Right lobe of liver (tissue), 6 donors: Measurements from ENCODE around the gene IL6ST. TPM values are rescaled to one million over a fixed set of nuclear protein-coding genes. Genes with fewer than 3 reads are reported as not detected.

Experiments
- ATAC-seq, 4 donors: fragments of 200-7000 bp; cut with Tn5 transposase; one replicate each; pipeline ENCODE4 v1.9.1; 2020; ENCODE audit warnings: mild to moderate bottlenecking in 4 of 4, moderate library complexity in 4 of 4
- DNase-seq, 3 donors: peaks; one replicate each; pipeline ENCODE4 v3.0.0-alpha.2; 2020
- H3K27ac ChIP-seq, 3 donors: fragments of 200-600 bp; one replicate each; pipeline ENCODE4 v1.8.0; 2022
- H3K27me3 ChIP-seq, 2 donors: fragments of 200-600 bp; one replicate each; pipeline ENCODE4 v1.8.0; 2022
- H3K36me3 ChIP-seq, 4 donors: fragments of 200-600 bp; sonication (generic) in 1 of 4; one replicate each; pipeline versions ENCODE4 v1.5.1 to v1.8.0; 2017 to 2022; ENCODE audit warnings: control low read depth in 1 of 4
- H3K4me1 ChIP-seq, 4 donors: fragments of 200-600 bp; sonication (generic) in 1 of 4; one replicate each; pipeline versions ENCODE4 v1.5.1 to v1.8.0; 2017 to 2022; ENCODE audit warnings: control low read depth in 1 of 4
- H3K4me3 ChIP-seq, 3 donors: fragments of 200-600 bp; one replicate each; pipeline ENCODE4 v1.8.0; 2022
- H3K9me3 ChIP-seq, 4 donors: fragments of 200-600 bp; sonication (generic) in 1 of 4; one replicate each; pipeline versions ENCODE4 v1.5.1 to v1.8.0; 2017 to 2022; ENCODE audit warnings: control low read depth in 1 of 4
- POLR2A ChIP-seq: fragments of 450-650 bp; IDR thresholded peaks from one replicate; pipeline ENCODE4 v1.6.1; 2017; ENCODE audit warnings: antibody characterized with exemption, mild to moderate bottlenecking
- WGBS: methylation state at CpG from one replicate; pipeline ENCODE4 v1.1.6; 2018; ENCODE audit warnings: low coverage, low lambda C conversion rate; ENCODE audit not compliant: insufficient coverage; ENCODE audit errors: missing lambda C conversion rate; 5-methylcytosine and 5-hydroxymethylcytosine counted together
- intact Hi-C, 2 donors: fragments of 100-400 bp; cut with DNase I; formaldehyde crosslinking; loops; one replicate each; pipeline versions ENCODE4 v1.11.2 to v1.14.1; 2022
- total RNA-seq, 6 experiments: library from RNA; depleted of rRNA in 2 of 6; stranded (reverse); fragments of >200 nt in 2 of 6; fragmentation: NEBNext Ultra II Directional in 3 of 6; extraction: Animal tissue kit (Norgen Biotek cat#: 25700) in 3 of 6; gene quantifications; one replicate each; pipeline versions ENCODE4 v1.1.0 to v1.2.4, GENCODE V29; 2016 to 2023
- TF ChIP-seq, protein P1 (sequence below), 4 donors: fragments of 200-600 bp in 3 of 4; fragments of 450-650 bp in 1 of 4; IDR thresholded peaks; one replicate each; pipeline versions ENCODE4 v1.5.1 to v1.8.0; 2016 to 2022; ENCODE audit warnings: antibody characterized with exemption in 4 of 4, mild to moderate bottlenecking in 2 of 4
- donor health status: DM: no; HTN: yes; CAD: no.
- donor health status: DM: no; HTN: no; CAD: no.
- donor health status: DM: no; HTN: no; CAD: no.
- donor health status: DM: no; HTN: yes; CAD: no.
- donor health status: DM: no; HTN: yes; CAD: no.

IL6ST gene
- total RNA-seq, 6 experiments from 2014 or later: 150 to 341 (median 278) TPM

DNA sequence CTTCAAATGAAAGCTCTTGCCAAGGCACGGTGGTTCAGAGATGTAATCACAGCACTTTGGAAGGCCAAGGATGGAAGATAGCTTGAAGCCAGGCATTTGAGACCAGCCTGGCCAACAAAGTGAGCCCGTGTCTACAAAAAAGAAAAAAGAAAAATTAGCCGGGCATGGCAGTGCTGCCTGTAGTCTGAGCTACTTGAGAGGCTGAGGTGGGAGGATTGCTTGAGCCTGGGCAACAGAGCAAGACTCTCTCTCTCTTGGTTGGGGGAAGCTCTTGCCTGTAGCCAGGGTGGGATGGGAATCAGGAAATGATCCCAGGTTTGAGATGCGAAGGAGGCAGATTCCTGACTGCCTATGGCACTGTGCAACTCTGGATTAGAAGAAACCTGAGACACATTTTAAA is 62.1 kb downstream of the IL6ST start:
- no peak for TF ChIP-seq POLR2A
- TF ChIP-seq, protein P1, sequence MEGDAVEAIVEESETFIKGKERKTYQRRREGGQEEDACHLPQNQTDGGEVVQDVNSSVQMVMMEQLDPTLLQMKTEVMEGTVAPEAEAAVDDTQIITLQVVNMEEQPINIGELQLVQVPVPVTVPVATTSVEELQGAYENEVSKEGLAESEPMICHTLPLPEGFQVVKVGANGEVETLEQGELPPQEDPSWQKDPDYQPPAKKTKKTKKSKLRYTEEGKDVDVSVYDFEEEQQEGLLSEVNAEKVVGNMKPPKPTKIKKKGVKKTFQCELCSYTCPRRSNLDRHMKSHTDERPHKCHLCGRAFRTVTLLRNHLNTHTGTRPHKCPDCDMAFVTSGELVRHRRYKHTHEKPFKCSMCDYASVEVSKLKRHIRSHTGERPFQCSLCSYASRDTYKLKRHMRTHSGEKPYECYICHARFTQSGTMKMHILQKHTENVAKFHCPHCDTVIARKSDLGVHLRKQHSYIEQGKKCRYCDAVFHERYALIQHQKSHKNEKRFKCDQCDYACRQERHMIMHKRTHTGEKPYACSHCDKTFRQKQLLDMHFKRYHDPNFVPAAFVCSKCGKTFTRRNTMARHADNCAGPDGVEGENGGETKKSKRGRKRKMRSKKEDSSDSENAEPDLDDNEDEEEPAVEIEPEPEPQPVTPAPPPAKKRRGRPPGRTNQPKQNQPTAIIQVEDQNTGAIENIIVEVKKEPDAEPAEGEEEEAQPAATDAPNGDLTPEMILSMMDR (IDR thresholded peaks at IDR 0.05): no peak

DNA sequence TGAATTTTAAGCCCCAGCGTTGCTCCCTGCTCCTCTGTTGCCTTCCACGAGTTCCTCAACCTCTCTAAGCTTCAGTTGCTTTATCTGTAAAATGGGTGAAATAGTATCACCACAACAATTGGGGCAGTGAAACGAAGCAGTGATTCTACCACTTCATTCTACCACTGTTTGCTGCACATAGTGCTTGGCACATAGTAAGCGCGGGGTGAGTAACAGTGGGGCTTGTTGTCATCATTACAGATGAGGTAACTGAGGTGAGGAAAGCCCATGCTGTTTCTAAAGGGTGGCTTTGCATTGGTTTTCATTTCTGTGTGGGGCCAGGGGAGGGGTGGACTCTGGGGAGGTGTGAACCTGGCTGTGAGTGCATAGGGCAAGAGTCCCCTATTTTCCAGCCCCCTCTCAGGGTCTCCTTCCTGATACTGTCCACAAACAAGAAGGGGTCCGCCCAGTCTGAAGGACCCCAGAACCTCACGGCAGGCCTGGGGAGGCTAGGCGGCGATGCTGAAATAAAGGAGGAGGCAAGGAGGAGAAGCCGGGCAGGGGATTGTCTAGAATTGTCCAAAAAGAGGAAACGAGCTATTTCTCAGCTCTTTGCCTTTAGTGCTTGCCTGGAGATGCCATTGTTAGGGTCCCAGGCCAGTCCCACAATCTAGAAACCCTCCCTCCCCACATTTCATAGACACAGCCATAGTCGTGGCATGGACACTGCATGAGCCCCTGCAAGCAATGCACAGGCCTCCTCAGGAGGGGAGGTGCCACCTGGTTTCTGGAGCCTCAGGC is 65.6 kb downstream of the IL6ST start:
- Histone ChIP-seq H3K36me3 (no peaks in the 10 kb centered on the region), H3K9me3 (no peaks in the 10 kb centered on the region), H3K27ac (peak overlapping the region in 2 of 3 donors; percentile 45 to 47), H3K4me1 (peaks cover 0 to 24% (median 9%) of the 10 kb centered on the region in 4 donors), H3K27me3 (no peaks in the 10 kb centered on the region), H3K4me3 (no peak overlapping the region)
- DNase-seq: no peak
- 89% methylated on average over 5 of the region's 12 CpGs for WGBS
- TF ChIP-seq, protein P1 (IDR thresholded peaks at IDR 0.05): no peak
- TF ChIP-seq POLR2A: no peak
- ATAC-seq: no peak
- intact Hi-C loops: no loop called here

More for the DNA sequence above, 62.1 kb downstream of the IL6ST start:
- WGBS: 80% methylated on average over 4 of the region's 4 CpGs
- DNase-seq: no peak
- Histone ChIP-seq H3K4me3 (no peak overlapping the region), H3K9me3 (no peaks in the 10 kb centered on the region), H3K27ac (peak overlapping the region in 2 of 3 donors; percentile 73 to 91), H3K4me1 (peaks cover 0 to 56% (median 23%) of the 10 kb centered on the region in 4 donors), H3K27me3 (no peaks in the 10 kb centered on the region), H3K36me3 (no peaks in the 10 kb centered on the region)
- intact Hi-C loops: no loop called here
- no peak for ATAC-seq

DNA sequence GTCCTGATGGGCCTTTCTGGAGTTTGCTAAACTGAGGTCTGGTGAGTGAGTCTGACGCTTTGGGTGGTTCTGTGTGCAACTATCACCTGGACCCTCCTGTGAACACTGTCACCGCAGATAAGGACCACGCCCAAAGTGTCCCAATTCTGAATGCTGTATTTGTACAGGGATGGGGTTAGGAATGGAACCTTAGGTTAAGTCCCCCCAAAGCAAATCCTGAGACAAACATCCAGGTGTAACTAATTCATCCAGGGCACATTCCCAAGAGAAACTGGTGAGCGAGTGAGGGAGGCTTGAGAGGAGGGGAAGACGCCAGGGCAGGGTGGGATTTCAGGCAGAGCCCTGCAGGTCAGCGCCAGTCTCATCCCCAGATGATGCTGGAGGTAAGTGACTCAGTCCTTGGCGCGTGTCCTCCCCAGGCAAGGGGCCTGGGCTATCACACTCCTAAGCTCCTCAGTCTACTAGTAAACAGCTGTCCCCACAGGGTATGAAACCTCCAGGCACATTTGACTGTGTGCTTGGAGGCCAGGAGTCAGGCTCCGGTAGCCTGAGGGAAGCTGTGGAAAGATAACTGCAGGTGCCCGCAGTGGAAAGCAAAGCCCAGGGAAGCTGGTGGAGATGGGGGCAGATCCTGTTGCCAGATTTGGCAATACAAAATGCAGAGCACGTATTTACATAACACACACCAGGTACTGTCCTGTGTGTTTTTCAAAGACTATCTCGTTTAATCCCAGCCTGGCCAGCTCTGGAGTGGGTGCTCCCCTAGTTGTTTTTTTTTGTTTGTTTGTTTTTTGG is 66.7 kb downstream of the IL6ST start:
- TF ChIP-seq POLR2A: no peak
- TF ChIP-seq, protein P1 (IDR thresholded peaks at IDR 0.05): no peak
- ATAC-seq (peak; percentile 62 to 92 (median 78)), DNase-seq (peak in 2 of 3 donors; percentile 58 to 63)
- Histone ChIP-seq H3K27me3 (no peaks in the 10 kb centered on the region), H3K4me3 (no peak overlapping the region), H3K9me3 (no peaks in the 10 kb centered on the region), H3K27ac (peak overlapping the region in 2 of 3 donors; percentile 45 to 47), H3K36me3 (no peaks in the 10 kb centered on the region), H3K4me1 (peaks cover 0 to 13% (median 6%) of the 10 kb centered on the region in 4 donors)
- 69% methylated on average over 9 of the region's 12 CpGs for WGBS
- intact Hi-C loops: no loop called here

DNA sequence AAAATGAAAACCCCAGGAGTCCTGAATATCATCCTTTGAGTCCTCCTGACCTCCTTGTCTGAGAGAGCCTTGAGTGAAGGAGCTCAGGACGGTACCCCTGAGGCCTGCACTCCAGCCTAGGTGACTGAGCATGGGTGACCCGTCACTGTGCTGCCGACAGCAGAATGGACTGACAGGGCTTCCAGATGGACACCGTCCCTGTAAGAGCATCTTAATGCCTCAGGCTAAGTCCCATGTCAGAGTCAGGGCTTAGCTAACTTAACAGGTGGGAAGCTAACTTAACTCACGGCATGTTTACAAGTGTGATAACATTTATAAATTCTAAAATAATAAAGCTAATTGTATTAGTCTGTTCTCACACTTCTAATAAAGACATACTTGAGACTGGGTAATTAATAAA is 68.3 kb downstream of the IL6ST start:
- TF ChIP-seq POLR2A: no peak
- TF ChIP-seq, protein P1 (IDR thresholded peaks at IDR 0.05): no peak
- no peaks in the 10 kb centered on the region for H3K27me3 ChIP-seq
- H3K4me1 ChIP-seq: peaks cover 0 to 2% (median 0%) of the 10 kb centered on the region in 4 donors
- ATAC-seq: no peak
- H3K27ac ChIP-seq: no peak overlapping the region
- H3K36me3 ChIP-seq: no peaks in the 10 kb centered on the region
- WGBS: 98% methylated on average over 4 of the region's 5 CpGs
- H3K9me3 ChIP-seq: no peaks in the 10 kb centered on the region
- no peak overlapping the region for H3K4me3 ChIP-seq
- intact Hi-C loops: no loop called here
- no peak for DNase-seq
